HUES64 (cell line): ENCODE measurements around the gene LGALS3BP.
"Not testable (repeated sequence)": the region's sequence is repeated elsewhere in the genome, so short reads cannot be mapped to it uniquely, and the experiment has no call there.

Experiments used
- H3K27ac ChIP-seq: 2 replicates; pipeline ENCODE4 v1.7.0; 2013; ENCODE audit warnings: low read depth, low read length, inconsistent platforms
- H3K27me3 ChIP-seq: 2 replicates; pipeline ENCODE4 v1.6.1; 2013; ENCODE audit warnings: mild to moderate bottlenecking, low read length; ENCODE audit not compliant: insufficient read depth
- H3K36me3 ChIP-seq: 2 replicates; pipeline ENCODE4 v1.6.1; 2013; ENCODE audit warnings: mild to moderate bottlenecking, low read length; ENCODE audit not compliant: insufficient read depth
- H3K4me1 ChIP-seq: 2 replicates; pipeline ENCODE4 v1.6.1; 2013; ENCODE audit warnings: mild to moderate bottlenecking, low read length, moderate library complexity; ENCODE audit not compliant: insufficient read depth
- H3K4me3 ChIP-seq: 2 replicates; pipeline ENCODE4 v1.5.1; 2013; ENCODE audit warnings: mild to moderate bottlenecking, low read length, moderate library complexity
- H3K9ac ChIP-seq: 2 replicates; pipeline ENCODE4 v1.6.1; 2013; ENCODE audit warnings: mild to moderate bottlenecking, low read depth, low read length
- H3K9me3 ChIP-seq: 2 replicates; pipeline ENCODE4 v1.6.1; 2013; ENCODE audit warnings: low read depth, low read length; ENCODE audit not compliant: insufficient read depth
- WGBS: fragments of 150-250, 120-280 bp; methylation state at CpG from one replicate; pipeline ENCODE4 v1.1.7; 2013; ENCODE audit warnings: missing lambda C conversion rate; 5-methylcytosine and 5-hydroxymethylcytosine counted together

Gene LGALS3BP

GRCh38 chr17:78966910-78967600 is 12.7 kb downstream of the LGALS3BP start:
- Histone ChIP-seq H3K36me3 (no peaks in the 10 kb centered on the region), H3K27ac (no peak overlapping the region), H3K4me1 (no peaks in the 10 kb centered on the region), H3K4me3 (no peak overlapping the region), H3K27me3 (no peaks in the 10 kb centered on the region), H3K9ac (no peak overlapping the region), H3K9me3 (no peaks in the 10 kb centered on the region)
- 91% methylated on average over 23 of the region's 23 CpGs for WGBS

- H3K27ac ChIP-seq = no peak overlapping the region
- H3K4me3 ChIP-seq = no peak overlapping the region
Measured at GRCh38 chr17:78966123-78966813, 13.5 kb downstream of the LGALS3BP start.

GRCh38 chr17:78965491-78965924 is 14.2 kb downstream of the LGALS3BP start:
- Histone ChIP-seq H3K4me1 (no peaks in the 10 kb centered on the region), H3K36me3 (no peaks in the 10 kb centered on the region), H3K27ac (no peak overlapping the region), H3K9ac (no peak overlapping the region), H3K27me3 (no peaks in the 10 kb centered on the region), H3K9me3 (no peaks in the 10 kb centered on the region), H3K4me3 (no peak overlapping the region)
- WGBS = 89% methylated on average over 8 of the region's 8 CpGs

More at GRCh38 chr17:78966123-78966813, 13.5 kb downstream of the LGALS3BP start:
- 93% methylated on average over 26 of the region's 26 CpGs for WGBS
- no peaks in the 10 kb centered on the region for H3K36me3 ChIP-seq
- H3K27me3 ChIP-seq = no peaks in the 10 kb centered on the region
- H3K9ac ChIP-seq = no peak overlapping the region
- H3K4me1 ChIP-seq = no peaks in the 10 kb centered on the region
- H3K9me3 ChIP-seq = no peaks in the 10 kb centered on the region

GRCh38 chr17:78963378-78963777 is 16.3 kb downstream of the LGALS3BP start:
- H3K9me3 ChIP-seq = no peaks in the 10 kb centered on the region
- H3K4me1 ChIP-seq = no peaks in the 10 kb centered on the region
- no peak overlapping the region for H3K4me3 ChIP-seq
- H3K36me3 ChIP-seq = no peaks in the 10 kb centered on the region
- H3K27ac ChIP-seq = no peak overlapping the region
- H3K9ac ChIP-seq = no peak overlapping the region
- 92% methylated on average over 6 of the region's 6 CpGs for WGBS
- no peaks in the 10 kb centered on the region for H3K27me3 ChIP-seq

- not testable (repeated sequence) for H3K9ac ChIP-seq, H3K36me3 ChIP-seq, H3K9me3 ChIP-seq, H3K4me3 ChIP-seq, H3K27ac ChIP-seq, H3K4me1 ChIP-seq, H3K27me3 ChIP-seq
- 94% methylated on average over 8 of the region's 8 CpGs for whole genome bisulfite sequencing
Measured at GRCh38 chr17:78962984-78963348, 16.8 kb downstream of the LGALS3BP start.

- H3K4me3 ChIP-seq = no peak overlapping the region
- no peaks in the 10 kb centered on the region for H3K9me3 ChIP-seq
- H3K4me1 ChIP-seq = no peaks in the 10 kb centered on the region
- H3K27me3 ChIP-seq = no peaks in the 10 kb centered on the region
- 89% methylated on average over 19 of the region's 19 CpGs for WGBS
- no peak overlapping the region for H3K9ac ChIP-seq
- H3K36me3 ChIP-seq = no peaks in the 10 kb centered on the region
- H3K27ac ChIP-seq = no peak overlapping the region
Measured at GRCh38 chr17:78962345-78962983, 17.3 kb downstream of the LGALS3BP start.

GRCh38 chr17:78961571-78961970 is 18.2 kb downstream of the LGALS3BP start:
- WGBS = 97% methylated on average over 4 of the region's 4 CpGs
- Histone ChIP-seq H3K4me1 (no peaks in the 10 kb centered on the region; the same call in 1 of the 2 replicates), H3K27me3 (no peaks in the 10 kb centered on the region), H3K4me3 (no peak overlapping the region), H3K27ac (no peak overlapping the region), H3K9ac (no peak overlapping the region), H3K36me3 (no peaks in the 10 kb centered on the region), H3K9me3 (no peaks in the 10 kb centered on the region)

- Histone ChIP-seq H3K9me3 (no peaks in the 10 kb centered on the region), H3K27me3 (no peaks in the 10 kb centered on the region), H3K27ac (no peak overlapping the region), H3K9ac (no peak overlapping the region), H3K4me1 (no peaks in the 10 kb centered on the region; the same call in 1 of the 2 replicates), H3K36me3 (no peaks in the 10 kb centered on the region), H3K4me3 (no peak overlapping the region)
- WGBS = 92% methylated on average over 5 of the region's 5 CpGs
Measured at GRCh38 chr17:78960928-78961327, 18.8 kb downstream of the LGALS3BP start.

- 90% methylated on average over 12 of the region's 12 CpGs for WGBS
- no peaks in the 10 kb centered on the region for H3K9me3 ChIP-seq
- H3K36me3 ChIP-seq = no peaks in the 10 kb centered on the region
- H3K4me3 ChIP-seq = no peak overlapping the region
- no peak overlapping the region for H3K27ac ChIP-seq
- H3K9ac ChIP-seq = no peak overlapping the region
- H3K27me3 ChIP-seq = no peaks in the 10 kb centered on the region
- H3K4me1 ChIP-seq = no peaks in the 10 kb centered on the region; the same call in 1 of the 2 replicates
Measured at GRCh38 chr17:78959803-78960202, 19.9 kb downstream of the LGALS3BP start.

- H3K4me1 ChIP-seq = peaks cover 3% of the 10 kb centered on the region
- H3K9me3 ChIP-seq = no peaks in the 10 kb centered on the region
- H3K27ac ChIP-seq = no peak overlapping the region
- H3K9ac ChIP-seq = no peak overlapping the region
- H3K27me3 ChIP-seq = no peaks in the 10 kb centered on the region
- WGBS = 87% methylated on average over 7 of the region's 7 CpGs
- H3K4me3 ChIP-seq = no peak overlapping the region
- no peaks in the 10 kb centered on the region for H3K36me3 ChIP-seq
Measured at GRCh38 chr17:78958641-78959127, 21.0 kb downstream of the LGALS3BP start.

GRCh38 chr17:78957128-78957527 is 22.6 kb downstream of the LGALS3BP start:
- H3K36me3 ChIP-seq = no peaks in the 10 kb centered on the region
- H3K4me3 ChIP-seq = no peak overlapping the region
- no peaks in the 10 kb centered on the region for H3K9me3 ChIP-seq
- H3K4me1 ChIP-seq = peaks cover 3% of the 10 kb centered on the region
- H3K27ac ChIP-seq = no peak overlapping the region
- H3K27me3 ChIP-seq = no peaks in the 10 kb centered on the region
- H3K9ac ChIP-seq = no peak overlapping the region
- WGBS = 89% methylated on average over 12 of the region's 12 CpGs
